Fibroblast of lung (primary cell): ENCODE data around the gene TANC1. TPM values are rescaled to one million over a fixed set of nuclear protein-coding genes. Genes with fewer than 3 reads are reported as not detected.

Source experiments
- DNase-seq, 2 donors: peaks; one replicate each; pipeline versions ENCODE4 v3.0.0 to v3.0.0-alpha.2; 2010; ENCODE audit warnings: low read depth in 2 of 2
- H2AFZ ChIP-seq: 2 replicates; pipeline ENCODE4 v1.5.1; 2012; ENCODE audit warnings: low read length, control low read depth, inconsistent platforms
- H3K27ac ChIP-seq: 2 replicates; pipeline ENCODE4 v1.5.1; 2011; ENCODE audit warnings: low read length, control low read depth; ENCODE audit not compliant: insufficient read depth
- H3K27me3 ChIP-seq: 2 replicates; pipeline ENCODE4 v1.5.1; 2011; ENCODE audit warnings: mild to moderate bottlenecking, low read length; ENCODE audit not compliant: control insufficient read depth, insufficient read depth
- H3K36me3 ChIP-seq: 2 replicates; pipeline ENCODE4 v1.5.1; 2011; ENCODE audit warnings: low read length; ENCODE audit not compliant: control insufficient read depth, insufficient read depth
- H3K4me1 ChIP-seq: 2 replicates; pipeline ENCODE4 v1.5.1; 2011; ENCODE audit warnings: low read length; ENCODE audit not compliant: control insufficient read depth, insufficient read depth; ENCODE audit errors: extremely low read depth
- H3K4me2 ChIP-seq: 2 replicates; pipeline ENCODE4 v1.5.1; 2011; ENCODE audit warnings: low read length, control low read depth; ENCODE audit not compliant: insufficient read depth; ENCODE audit errors: extremely low read depth
- H3K4me3 ChIP-seq, 4 experiments: fragments of 200-600 bp in 1 of 4; sonication (generic) in 1 of 4; replicated peaks in 1 of 4; 2 replicates each; pipeline ENCODE4 v1.5.1; 2011 to 2016; ENCODE audit warnings: low read length in 4 of 4, low read depth in 3 of 4, mild to moderate bottlenecking in 3 of 4, control low read depth in 2 of 4, inconsistent platforms in 1 of 4, mixed read lengths in 1 of 4; ENCODE audit not compliant: insufficient read depth in 1 of 4; ENCODE audit errors: control extremely low read depth in 1 of 4
- H3K79me2 ChIP-seq: 2 replicates; pipeline ENCODE4 v1.5.1; 2012; ENCODE audit warnings: mild to moderate bottlenecking, low read length, inconsistent platforms; ENCODE audit not compliant: control insufficient read depth, insufficient read depth
- H3K9ac ChIP-seq: 2 replicates; pipeline ENCODE4 v1.5.1; 2011; ENCODE audit warnings: mild to moderate bottlenecking, low read length, control low read depth; ENCODE audit not compliant: insufficient read depth
- H3K9me3 ChIP-seq: 2 replicates; pipeline ENCODE4 v1.5.1; 2012; ENCODE audit warnings: low read depth, low read length; ENCODE audit not compliant: control insufficient read depth, insufficient read depth
- H4K20me1 ChIP-seq: 2 replicates; pipeline ENCODE4 v1.5.1; 2011; ENCODE audit warnings: low read length; ENCODE audit not compliant: control insufficient read depth, insufficient read depth; ENCODE audit errors: extremely low read depth
- EZH2 ChIP-seq: IDR thresholded peaks from 2 replicates; pipeline ENCODE4 v1.5.1; 2012; ENCODE audit warnings: low read length, control low read depth, mild to moderate bottlenecking; ENCODE audit errors: missing control alignments
- polyA minus RNA-seq: library from RNA; depleted of rRNA, polyadenylated mRNA; stranded (reverse); fragments of >200 nt; gene quantifications from 2 replicates; pipeline ENCODE4 v1.2.3, GENCODE V29; 2011; ENCODE audit warnings: low replicate concordance
- polyA plus RNA-seq, 2 donors: library from polyadenylated mRNA; depleted of rRNA in 1 of 2; stranded (reverse) in 1 of 2; unstranded in 1 of 2; fragments of >200 nt; gene quantifications; 2 replicates each; pipeline ENCODE4 v1.2.1, GENCODE V29; 2011 to 2012; ENCODE audit warnings: missing spikeins in 1 of 2
- total RNA-seq: library from RNA; depleted of rRNA; stranded (reverse); fragments of >200 nt; gene quantifications from 2 replicates; pipeline ENCODE4 v1.2.1, GENCODE V29; 2014
- TF ChIP-seq, protein P1 (sequence below), 2 donors: IDR thresholded peaks in 1 of 2; conservative IDR thresholded peaks in 1 of 2; 1 replicate in 1 of 2; 2 replicates in 1 of 2; pipeline ENCODE4 v1.5.1; 2011 to 2012; ENCODE audit warnings: low read length in 2 of 2, control low read depth in 1 of 2, inconsistent platforms in 1 of 2, low read depth in 1 of 2, mild to moderate bottlenecking in 1 of 2

TANC1 gene
- total RNA-seq (30.8 and 41.9 TPM in 2 replicates), polyA plus RNA-seq (21.4 and 32.7 TPM in 2 replicates), polyA minus RNA-seq (32.7 and 42.8 TPM in 2 replicates)
- 12.4 and 18.4 TPM in 2 replicates for polyA plus RNA-seq (2012)

GRCh38 chr2:158968396-158969161 lies at the start of gene TANC1:
Gene TANC1, plus strand, starts transcription at chr2:158968640. Its CDS starts 97,271 bp downstream, at chr2:159065911.
- H3K27me3 ChIP-seq, result no peaks in the 10 kb centered on the region
- no peaks in the 10 kb centered on the region for H3K9me3 ChIP-seq
- peaks cover 48% of the 10 kb centered on the region for H3K79me2 ChIP-seq
- H3K4me3 ChIP-seq, result peak within 1 kb of the TSS; percentile 70 to 96 (median 91)
- peak within 1 kb of the TSS; percentile 92 for H3K27ac ChIP-seq
- DNase-seq, result peak; percentile 91 to 93
- no peaks in the 10 kb centered on the region for H3K36me3 ChIP-seq
- peak within 1 kb of the TSS; percentile 90 for H3K4me2 ChIP-seq
- H3K4me1 ChIP-seq, result peaks cover 23% of the 10 kb centered on the region
- peak within 1 kb of the TSS; percentile 79 for H3K9ac ChIP-seq
- TF ChIP-seq, protein P1, sequence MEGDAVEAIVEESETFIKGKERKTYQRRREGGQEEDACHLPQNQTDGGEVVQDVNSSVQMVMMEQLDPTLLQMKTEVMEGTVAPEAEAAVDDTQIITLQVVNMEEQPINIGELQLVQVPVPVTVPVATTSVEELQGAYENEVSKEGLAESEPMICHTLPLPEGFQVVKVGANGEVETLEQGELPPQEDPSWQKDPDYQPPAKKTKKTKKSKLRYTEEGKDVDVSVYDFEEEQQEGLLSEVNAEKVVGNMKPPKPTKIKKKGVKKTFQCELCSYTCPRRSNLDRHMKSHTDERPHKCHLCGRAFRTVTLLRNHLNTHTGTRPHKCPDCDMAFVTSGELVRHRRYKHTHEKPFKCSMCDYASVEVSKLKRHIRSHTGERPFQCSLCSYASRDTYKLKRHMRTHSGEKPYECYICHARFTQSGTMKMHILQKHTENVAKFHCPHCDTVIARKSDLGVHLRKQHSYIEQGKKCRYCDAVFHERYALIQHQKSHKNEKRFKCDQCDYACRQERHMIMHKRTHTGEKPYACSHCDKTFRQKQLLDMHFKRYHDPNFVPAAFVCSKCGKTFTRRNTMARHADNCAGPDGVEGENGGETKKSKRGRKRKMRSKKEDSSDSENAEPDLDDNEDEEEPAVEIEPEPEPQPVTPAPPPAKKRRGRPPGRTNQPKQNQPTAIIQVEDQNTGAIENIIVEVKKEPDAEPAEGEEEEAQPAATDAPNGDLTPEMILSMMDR (conservative IDR thresholded peaks at IDR 0.05 in 1 of 2, IDR thresholded peaks at IDR 0.05 in 1 of 2; ENCODE audit: low read depth in 1 of 2, low read length in 2 of 2), result no peak
- TF ChIP-seq EZH2, result no peak
- peaks cover 2% of the 10 kb centered on the region for H4K20me1 ChIP-seq
- peak within 1 kb of the TSS; percentile 81 for H2AFZ ChIP-seq

DNA sequence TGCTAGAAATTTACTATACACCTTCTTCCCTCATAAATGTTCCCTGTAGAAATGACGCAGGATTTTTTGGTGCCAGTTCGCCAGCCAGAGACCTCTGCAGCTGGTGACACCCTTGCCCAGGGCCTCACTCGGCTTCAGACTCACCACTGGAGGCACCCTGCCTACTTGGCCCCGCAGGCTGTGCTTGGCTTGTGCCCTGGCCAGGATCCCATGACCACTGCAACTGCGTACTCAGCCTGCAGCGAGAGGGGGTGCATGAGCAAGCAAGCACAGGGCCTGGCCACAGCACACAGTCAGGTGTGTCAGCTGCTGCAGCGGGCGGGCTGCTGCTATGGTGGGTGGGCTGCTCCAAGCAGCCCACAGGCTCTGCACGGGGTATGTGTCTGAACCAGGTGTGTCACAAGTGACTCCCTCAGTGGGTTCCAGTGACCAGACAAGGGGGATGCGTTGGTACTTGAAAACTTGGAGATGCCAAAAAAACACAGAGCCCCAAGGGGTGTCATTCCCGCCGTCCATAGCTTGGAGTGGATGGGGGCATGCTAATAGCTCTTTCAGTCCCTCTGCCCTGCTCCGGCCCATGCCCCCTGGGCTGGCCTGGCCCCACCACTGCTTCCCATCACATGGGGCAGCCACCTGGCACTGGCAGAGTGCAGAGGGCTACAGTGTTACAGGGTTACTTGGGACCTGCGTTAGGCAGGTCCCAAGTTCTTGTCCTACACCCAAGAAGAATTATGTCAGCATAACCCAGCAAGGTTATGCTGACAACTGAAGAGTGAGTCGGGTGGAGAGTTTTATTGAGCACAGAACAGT lies 46.6 kb upstream of the TANC1 start:
- H4K20me1 ChIP-seq, result no peaks in the 10 kb centered on the region
- TF ChIP-seq EZH2, result no peak
- TF ChIP-seq, protein P1 (conservative IDR thresholded peaks at IDR 0.05 in 1 of 2, IDR thresholded peaks at IDR 0.05 in 1 of 2; ENCODE audit: low read depth in 1 of 2, low read length in 2 of 2), result no peak
- H3K9ac ChIP-seq, result no peak overlapping the region
- no peak for DNase-seq
- no peaks in the 10 kb centered on the region for H3K27me3 ChIP-seq
- no peak overlapping the region for H3K27ac ChIP-seq
- H2AFZ ChIP-seq, result no peak overlapping the region
- H3K4me2 ChIP-seq, result no peak overlapping the region
- H3K9me3 ChIP-seq, result no peaks in the 10 kb centered on the region
- no peaks in the 10 kb centered on the region for H3K36me3 ChIP-seq
- H3K79me2 ChIP-seq, result no peaks in the 10 kb centered on the region
- H3K4me1 ChIP-seq, result no peaks in the 10 kb centered on the region
- no peak overlapping the region for H3K4me3 ChIP-seq

GRCh38 chr2:158922601-158923000 lies 45.8 kb upstream of the TANC1 start:
- no peaks in the 10 kb centered on the region for H3K36me3 ChIP-seq
- H4K20me1 ChIP-seq, result no peaks in the 10 kb centered on the region
- DNase-seq, result peak in 1 of 2 donors; percentile 49
- H3K9me3 ChIP-seq, result no peaks in the 10 kb centered on the region
- H3K9ac ChIP-seq, result no peak overlapping the region
- H3K27ac ChIP-seq, result no peak overlapping the region
- H2AFZ ChIP-seq, result no peak overlapping the region
- no peak overlapping the region for H3K4me3 ChIP-seq
- TF ChIP-seq, protein P1 (conservative IDR thresholded peaks at IDR 0.05 in 1 of 2, IDR thresholded peaks at IDR 0.05 in 1 of 2; ENCODE audit: low read depth in 1 of 2, low read length in 2 of 2), result no peak
- no peak for TF ChIP-seq EZH2
- H3K79me2 ChIP-seq, result no peaks in the 10 kb centered on the region
- H3K4me1 ChIP-seq, result no peaks in the 10 kb centered on the region
- no peaks in the 10 kb centered on the region for H3K27me3 ChIP-seq
- H3K4me2 ChIP-seq, result no peak overlapping the region
